ENCODE data around the gene DOCK3.

- TF ChIP-seq, protein P1, sequence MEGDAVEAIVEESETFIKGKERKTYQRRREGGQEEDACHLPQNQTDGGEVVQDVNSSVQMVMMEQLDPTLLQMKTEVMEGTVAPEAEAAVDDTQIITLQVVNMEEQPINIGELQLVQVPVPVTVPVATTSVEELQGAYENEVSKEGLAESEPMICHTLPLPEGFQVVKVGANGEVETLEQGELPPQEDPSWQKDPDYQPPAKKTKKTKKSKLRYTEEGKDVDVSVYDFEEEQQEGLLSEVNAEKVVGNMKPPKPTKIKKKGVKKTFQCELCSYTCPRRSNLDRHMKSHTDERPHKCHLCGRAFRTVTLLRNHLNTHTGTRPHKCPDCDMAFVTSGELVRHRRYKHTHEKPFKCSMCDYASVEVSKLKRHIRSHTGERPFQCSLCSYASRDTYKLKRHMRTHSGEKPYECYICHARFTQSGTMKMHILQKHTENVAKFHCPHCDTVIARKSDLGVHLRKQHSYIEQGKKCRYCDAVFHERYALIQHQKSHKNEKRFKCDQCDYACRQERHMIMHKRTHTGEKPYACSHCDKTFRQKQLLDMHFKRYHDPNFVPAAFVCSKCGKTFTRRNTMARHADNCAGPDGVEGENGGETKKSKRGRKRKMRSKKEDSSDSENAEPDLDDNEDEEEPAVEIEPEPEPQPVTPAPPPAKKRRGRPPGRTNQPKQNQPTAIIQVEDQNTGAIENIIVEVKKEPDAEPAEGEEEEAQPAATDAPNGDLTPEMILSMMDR (conservative IDR thresholded peaks at IDR 0.05; ENCODE audit: low read depth, low read length): no peak
- TF ChIP-seq BHLHE40 (IDR thresholded peaks at IDR 0.05; ENCODE audit: low read depth, low read length): no peak
- TF ChIP-seq RAD21 (IDR thresholded peaks at IDR 0.05; ENCODE audit: low read length): no peak
- TF ChIP-seq NFE2L2 (IDR thresholded peaks at IDR 0.05; ENCODE audit: low read depth, low read length): no peak
- TF ChIP-seq POLR2A (IDR thresholded peaks at IDR 0.05; ENCODE audit: low read depth, low read length): no peak
- TF ChIP-seq, protein P2, sequence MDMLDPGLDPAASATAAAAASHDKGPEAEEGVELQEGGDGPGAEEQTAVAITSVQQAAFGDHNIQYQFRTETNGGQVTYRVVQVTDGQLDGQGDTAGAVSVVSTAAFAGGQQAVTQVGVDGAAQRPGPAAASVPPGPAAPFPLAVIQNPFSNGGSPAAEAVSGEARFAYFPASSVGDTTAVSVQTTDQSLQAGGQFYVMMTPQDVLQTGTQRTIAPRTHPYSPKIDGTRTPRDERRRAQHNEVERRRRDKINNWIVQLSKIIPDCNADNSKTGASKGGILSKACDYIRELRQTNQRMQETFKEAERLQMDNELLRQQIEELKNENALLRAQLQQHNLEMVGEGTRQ (IDR thresholded peaks at IDR 0.05; ENCODE audit: low read depth, low read length): no peak
- no peak for TF ChIP-seq CEBPB (IDR thresholded peaks at IDR 0.05; ENCODE audit: low read depth, low read length)
- TF ChIP-seq SMC3 (IDR thresholded peaks at IDR 0.05; ENCODE audit: low read depth, low read length): no peak
- TF ChIP-seq, protein P3, sequence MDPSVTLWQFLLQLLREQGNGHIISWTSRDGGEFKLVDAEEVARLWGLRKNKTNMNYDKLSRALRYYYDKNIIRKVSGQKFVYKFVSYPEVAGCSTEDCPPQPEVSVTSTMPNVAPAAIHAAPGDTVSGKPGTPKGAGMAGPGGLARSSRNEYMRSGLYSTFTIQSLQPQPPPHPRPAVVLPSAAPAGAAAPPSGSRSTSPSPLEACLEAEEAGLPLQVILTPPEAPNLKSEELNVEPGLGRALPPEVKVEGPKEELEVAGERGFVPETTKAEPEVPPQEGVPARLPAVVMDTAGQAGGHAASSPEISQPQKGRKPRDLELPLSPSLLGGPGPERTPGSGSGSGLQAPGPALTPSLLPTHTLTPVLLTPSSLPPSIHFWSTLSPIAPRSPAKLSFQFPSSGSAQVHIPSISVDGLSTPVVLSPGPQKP (IDR thresholded peaks at IDR 0.05; ENCODE audit: borderline replicate concordance, low read depth, low read length): no peak
Observed at GRCh38 chr3:50805321-50805720, 130.6 kb downstream of the DOCK3 start.

Data from IMR-90 (cell line).